HG03135 (cell line): ENCODE measurements around the gene NOTCH2NLA.
"Not testable (repeated sequence)": the region's sequence is repeated elsewhere in the genome, so short reads cannot be mapped to it uniquely, and the experiment has no call there.

ENCODE experiments used
- ATAC-seq: cut with Tn5 transposase; IDR thresholded peaks from one replicate; pipeline ENCODE4 v1.9.1; 2021; ENCODE audit warnings: mild to moderate bottlenecking, moderate library complexity; ENCODE audit not compliant: unreplicated experiment

NOTCH2NLA gene

GRCh38 chr1:146167740-146168139, 61.1 kb downstream of the NOTCH2NLA start:
- not testable (repeated sequence) for ATAC-seq

- not testable (repeated sequence) for ATAC-seq
Measured at GRCh38 chr1:146167273-146167672, 61.5 kb downstream of the NOTCH2NLA start.

GRCh38 chr1:146144465-146144864, 84.4 kb downstream of the NOTCH2NLA start, which contains the start of gene NBPF10:
TSS of gene NBPF10 (minus strand) at chr1:146144804. CDS start at chr1:146144769, 35 bp downstream.
- ATAC-seq: not testable (repeated sequence)
